HPDE6-E6E7 (cell line): ENCODE results near the gene CATSPER1.

Source experiments
- DNase-seq: peaks from one replicate; pipeline ENCODE4 v3.0.0; 2011; ENCODE audit warnings: missing footprints; ENCODE audit errors: extremely low spot score

Gene CATSPER1

GRCh38 chr11:66002648-66003225 lies 23.5 kb downstream of the CATSPER1 start:
- DNase-seq: no peak

GRCh38 chr11:66001942-66002647 lies 24.2 kb downstream of the CATSPER1 start, which contains the start of the genes BANF1 and EIF1AD:
BANF1 (plus strand) TSS chr11:66002503; CDS start chr11:66003251, 748 bp downstream.
EIF1AD (minus strand) TSS chr11:66002157; CDS start chr11:66000389, 1,768 bp downstream.
- DNase-seq: peak; percentile 89

GRCh38 chr11:65997286-65997685 lies 29.0 kb downstream of the CATSPER1 start:
- no peak for DNase-seq

GRCh38 chr11:65992056-65992455 lies 34.2 kb downstream of the CATSPER1 start:
- no peak for DNase-seq

- peak; percentile 84 for DNase-seq
Measured at GRCh38 chr11:65988791-65989592, 37.3 kb downstream of the CATSPER1 start.

GRCh38 chr11:65987336-65987735 lies 38.9 kb downstream of the CATSPER1 start:
- no peak for DNase-seq

- no peak for DNase-seq
Measured at GRCh38 chr11:65983589-65983987, 42.7 kb downstream of the CATSPER1 start.

GRCh38 chr11:65982824-65983588 lies 43.3 kb downstream of the CATSPER1 start:
- no peak for DNase-seq

GRCh38 chr11:65981972-65982823 lies 44.1 kb downstream of the CATSPER1 start:
- DNase-seq: no peak

- DNase-seq: no peak
Measured at GRCh38 chr11:65981101-65981740, 45.1 kb downstream of the CATSPER1 start.

GRCh38 chr11:65979261-65979759 lies 47.0 kb downstream of the CATSPER1 start:
- no peak for DNase-seq

- no peak for DNase-seq
Measured at GRCh38 chr11:65978391-65979238, 47.7 kb downstream of the CATSPER1 start.

- no peak for DNase-seq
Measured at GRCh38 chr11:65977621-65978390, 48.5 kb downstream of the CATSPER1 start.

- no peak for DNase-seq
Measured at GRCh38 chr11:65976216-65977176, 49.8 kb downstream of the CATSPER1 start.

- DNase-seq: no peak
Measured at GRCh38 chr11:65975771-65976170, 50.5 kb downstream of the CATSPER1 start.

- peak; percentile 74 for DNase-seq
Measured at GRCh38 chr11:65973439-65974110, 52.7 kb downstream of the CATSPER1 start.

- DNase-seq: no peak
Measured at GRCh38 chr11:65972116-65972515, 54.2 kb downstream of the CATSPER1 start.
